SK-N-SH (cell line): ENCODE data around the gene MPV17.

Experiments
- EP300 ChIP-seq, 2 experiments: IDR thresholded peaks; 2 replicates each; pipeline versions ENCODE4 v1.4.0 to v1.6.1; 2012; ENCODE audit warnings: borderline replicate concordance in 1 of 2, low read depth in 1 of 2, low read length in 1 of 2
- FOXJ3 ChIP-seq: sonication (generic); formaldehyde crosslinking; IDR thresholded peaks from 2 replicates; pipeline ENCODE4 v1.5.1; 2020; ENCODE audit warnings: mild to moderate bottlenecking, missing genetic modification reagents
- NRF1 ChIP-seq: IDR thresholded peaks from 2 replicates; pipeline ENCODE4 v1.6.1; 2012; ENCODE audit warnings: low read depth, mild to moderate bottlenecking, low read length
- POLR2AphosphoS5 ChIP-seq: IDR thresholded peaks from 2 replicates; pipeline ENCODE4 v1.6.1; 2012; ENCODE audit warnings: low read depth, low read length
- RAD21 ChIP-seq: IDR thresholded peaks from 2 replicates; pipeline ENCODE4 v1.6.1; 2012; ENCODE audit warnings: mild to moderate bottlenecking, low read length
- RFX5 ChIP-seq: IDR thresholded peaks from 2 replicates; pipeline ENCODE4 v1.6.1; 2012; ENCODE audit warnings: mild to moderate bottlenecking, improper control_type of control experiment, low read length
- SMC3 ChIP-seq: IDR thresholded peaks from 2 replicates; pipeline ENCODE4 v1.6.1; 2012; ENCODE audit warnings: low read depth, low read length, improper control_type of control experiment
- TF ChIP-seq, protein P1 (sequence below): fragments of 200-600 bp; sonication (generic); IDR thresholded peaks from 2 replicates; pipeline ENCODE4 v1.6.1; 2017; ENCODE audit warnings: antibody characterized with exemption, mild to moderate bottlenecking, moderate library complexity
- TF ChIP-seq, protein P2 (sequence below): IDR thresholded peaks from 2 replicates; pipeline ENCODE4 v1.6.1; 2012; ENCODE audit warnings: mild to moderate bottlenecking, low read depth, low read length, moderate library complexity

GRCh38 chr2:27307545-27308358, 15.1 kb downstream of the MPV17 start:
- TF ChIP-seq, protein P1, sequence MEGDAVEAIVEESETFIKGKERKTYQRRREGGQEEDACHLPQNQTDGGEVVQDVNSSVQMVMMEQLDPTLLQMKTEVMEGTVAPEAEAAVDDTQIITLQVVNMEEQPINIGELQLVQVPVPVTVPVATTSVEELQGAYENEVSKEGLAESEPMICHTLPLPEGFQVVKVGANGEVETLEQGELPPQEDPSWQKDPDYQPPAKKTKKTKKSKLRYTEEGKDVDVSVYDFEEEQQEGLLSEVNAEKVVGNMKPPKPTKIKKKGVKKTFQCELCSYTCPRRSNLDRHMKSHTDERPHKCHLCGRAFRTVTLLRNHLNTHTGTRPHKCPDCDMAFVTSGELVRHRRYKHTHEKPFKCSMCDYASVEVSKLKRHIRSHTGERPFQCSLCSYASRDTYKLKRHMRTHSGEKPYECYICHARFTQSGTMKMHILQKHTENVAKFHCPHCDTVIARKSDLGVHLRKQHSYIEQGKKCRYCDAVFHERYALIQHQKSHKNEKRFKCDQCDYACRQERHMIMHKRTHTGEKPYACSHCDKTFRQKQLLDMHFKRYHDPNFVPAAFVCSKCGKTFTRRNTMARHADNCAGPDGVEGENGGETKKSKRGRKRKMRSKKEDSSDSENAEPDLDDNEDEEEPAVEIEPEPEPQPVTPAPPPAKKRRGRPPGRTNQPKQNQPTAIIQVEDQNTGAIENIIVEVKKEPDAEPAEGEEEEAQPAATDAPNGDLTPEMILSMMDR: no peak
- TF ChIP-seq SMC3: no peak
- no peak for TF ChIP-seq RAD21
- TF ChIP-seq NRF1: no peak
- no peak for TF ChIP-seq EP300 (IDR thresholded peaks at IDR 0.05; ENCODE audit: borderline replicate concordance in 1 of 2, low read depth in 1 of 2, low read length in 1 of 2)
- no peak for TF ChIP-seq POLR2AphosphoS5
- TF ChIP-seq RFX5: no peak
- no peak for TF ChIP-seq FOXJ3 (CRISPR knock-in tag)
- TF ChIP-seq, protein P2, sequence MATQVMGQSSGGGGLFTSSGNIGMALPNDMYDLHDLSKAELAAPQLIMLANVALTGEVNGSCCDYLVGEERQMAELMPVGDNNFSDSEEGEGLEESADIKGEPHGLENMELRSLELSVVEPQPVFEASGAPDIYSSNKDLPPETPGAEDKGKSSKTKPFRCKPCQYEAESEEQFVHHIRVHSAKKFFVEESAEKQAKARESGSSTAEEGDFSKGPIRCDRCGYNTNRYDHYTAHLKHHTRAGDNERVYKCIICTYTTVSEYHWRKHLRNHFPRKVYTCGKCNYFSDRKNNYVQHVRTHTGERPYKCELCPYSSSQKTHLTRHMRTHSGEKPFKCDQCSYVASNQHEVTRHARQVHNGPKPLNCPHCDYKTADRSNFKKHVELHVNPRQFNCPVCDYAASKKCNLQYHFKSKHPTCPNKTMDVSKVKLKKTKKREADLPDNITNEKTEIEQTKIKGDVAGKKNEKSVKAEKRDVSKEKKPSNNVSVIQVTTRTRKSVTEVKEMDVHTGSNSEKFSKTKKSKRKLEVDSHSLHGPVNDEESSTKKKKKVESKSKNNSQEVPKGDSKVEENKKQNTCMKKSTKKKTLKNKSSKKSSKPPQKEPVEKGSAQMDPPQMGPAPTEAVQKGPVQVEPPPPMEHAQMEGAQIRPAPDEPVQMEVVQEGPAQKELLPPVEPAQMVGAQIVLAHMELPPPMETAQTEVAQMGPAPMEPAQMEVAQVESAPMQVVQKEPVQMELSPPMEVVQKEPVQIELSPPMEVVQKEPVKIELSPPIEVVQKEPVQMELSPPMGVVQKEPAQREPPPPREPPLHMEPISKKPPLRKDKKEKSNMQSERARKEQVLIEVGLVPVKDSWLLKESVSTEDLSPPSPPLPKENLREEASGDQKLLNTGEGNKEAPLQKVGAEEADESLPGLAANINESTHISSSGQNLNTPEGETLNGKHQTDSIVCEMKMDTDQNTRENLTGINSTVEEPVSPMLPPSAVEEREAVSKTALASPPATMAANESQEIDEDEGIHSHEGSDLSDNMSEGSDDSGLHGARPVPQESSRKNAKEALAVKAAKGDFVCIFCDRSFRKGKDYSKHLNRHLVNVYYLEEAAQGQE: no peak
